ENCODE results near the gene DNAJC1.
A peak's percentile ranks its signal among the peaks of the same experiment; 100 is the strongest.
"Not testable (repeated sequence)": the region's sequence is repeated elsewhere in the genome, so short reads cannot be mapped to it uniquely, and the experiment has no call there.

The DNAJC1 gene

GRCh38 chr10:21894648-21895342 lies 108.7 kb downstream of the DNAJC1 start:
- DNase-seq = no peak

GRCh38 chr10:21891439-21891838 lies 112.1 kb downstream of the DNAJC1 start:
- DNase-seq = no peak

- DNase-seq = no peak
Measured at GRCh38 chr10:21889477-21890275, 113.9 kb downstream of the DNAJC1 start.

- DNase-seq = peak; percentile 4 to 7
Measured at GRCh38 chr10:21888959-21889358, 114.6 kb downstream of the DNAJC1 start.

DNA sequence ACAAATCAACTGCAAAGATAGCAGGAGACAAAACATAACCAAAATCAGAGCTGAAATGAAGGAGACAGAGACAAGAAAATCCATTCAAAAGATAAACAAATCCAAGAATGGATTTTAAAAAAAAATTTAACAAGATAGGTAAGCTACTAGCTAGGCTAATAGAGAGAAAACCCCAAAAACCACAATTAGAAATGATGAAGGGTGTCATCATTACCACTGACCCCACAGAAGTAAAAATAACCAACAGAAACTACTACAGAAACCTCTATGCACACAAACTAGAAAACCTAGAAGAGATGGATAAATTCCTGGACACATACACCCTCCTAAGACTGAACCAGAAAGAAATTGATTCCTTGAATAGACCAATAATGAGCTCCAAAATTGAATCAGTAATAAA lies 117.6 kb downstream of the DNAJC1 start:
- no peak for DNase-seq

DNA sequence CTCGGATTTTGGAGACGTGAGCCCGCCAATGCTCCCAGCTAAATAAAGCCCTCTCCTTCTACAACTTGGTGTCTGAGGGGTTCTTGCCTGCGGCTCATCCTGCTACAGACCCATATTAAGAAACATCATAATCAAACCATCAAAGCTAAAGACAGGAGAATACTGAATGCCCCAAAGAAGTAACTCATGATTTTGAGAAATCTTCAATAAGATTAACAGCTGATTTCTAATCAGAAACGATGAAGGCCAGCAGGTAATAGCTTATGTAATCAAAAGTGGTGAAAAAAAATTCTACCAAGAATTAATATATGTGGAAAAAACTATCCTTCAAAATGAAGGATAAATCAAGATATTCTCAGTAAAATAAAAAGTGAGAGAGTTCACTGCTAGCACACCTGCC lies 130.3 kb downstream of the DNAJC1 start:
- no peak for DNase-seq

- not testable (repeated sequence) for DNase-seq
Measured at GRCh38 chr10:21872771-21873170, 130.8 kb downstream of the DNAJC1 start.

- DNase-seq = no peak
Measured at GRCh38 chr10:21870849-21871248, 132.7 kb downstream of the DNAJC1 start.

DNA sequence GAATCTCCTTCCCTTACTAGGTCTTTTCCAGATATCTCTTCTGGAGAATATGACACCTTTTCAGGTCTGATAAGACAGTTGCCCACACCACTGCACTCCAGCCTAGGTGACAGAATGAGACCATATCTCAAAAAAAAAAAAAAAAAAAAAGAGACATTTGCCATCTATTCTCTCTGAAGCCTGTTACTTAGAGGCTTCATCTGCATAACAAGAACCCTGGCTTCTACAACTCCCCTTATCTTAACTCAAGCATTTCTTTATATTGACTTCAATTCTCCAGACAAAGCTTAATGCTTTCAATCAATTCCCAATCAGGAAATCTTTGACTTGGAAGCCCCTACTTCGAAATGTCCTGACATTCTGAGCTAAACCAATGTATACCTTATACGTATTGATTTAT lies 134.4 kb downstream of the DNAJC1 start:
- DNase-seq = not testable (repeated sequence)

DNA sequence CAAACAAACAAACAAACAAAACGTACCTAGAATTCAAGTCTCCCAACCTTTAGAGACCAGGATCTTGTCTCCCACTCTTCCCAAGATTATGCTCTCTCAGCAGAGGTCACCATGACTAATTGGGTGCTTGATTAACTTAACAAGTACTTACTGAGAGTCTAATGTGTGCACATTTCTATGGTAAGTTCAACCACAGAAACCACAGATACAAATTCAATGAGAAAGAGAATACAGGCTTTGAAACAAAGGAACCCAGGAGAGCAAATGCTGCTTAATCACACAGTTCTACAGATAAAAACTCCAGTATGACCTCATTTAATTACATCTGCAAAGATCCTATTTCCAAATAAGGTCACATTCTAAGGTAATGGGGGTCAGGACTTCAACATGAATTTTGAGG lies 142.8 kb downstream of the DNAJC1 start:
- DNase-seq = no peak

- no peak for DNase-seq
Measured at GRCh38 chr10:21858455-21858854, 145.1 kb downstream of the DNAJC1 start.

DNA sequence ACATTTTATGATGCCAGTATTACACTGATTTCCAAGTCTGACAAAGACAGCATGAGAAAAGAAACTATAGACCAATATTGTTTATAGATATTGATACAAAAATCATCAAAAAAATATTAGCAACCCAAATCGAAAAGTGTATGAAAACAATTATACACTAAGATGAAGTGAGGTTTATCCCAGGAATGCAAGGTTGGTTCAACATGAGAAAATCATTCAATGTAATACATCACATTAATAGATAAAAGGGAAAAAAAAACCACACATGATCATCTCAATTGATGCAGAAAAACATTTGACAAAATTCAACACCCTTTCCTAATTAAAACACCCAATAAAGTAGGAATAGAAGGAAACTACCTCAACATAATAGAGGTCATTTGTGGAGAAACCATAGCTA lies 153.9 kb downstream of the DNAJC1 start:
- no peak for DNase-seq

DNA sequence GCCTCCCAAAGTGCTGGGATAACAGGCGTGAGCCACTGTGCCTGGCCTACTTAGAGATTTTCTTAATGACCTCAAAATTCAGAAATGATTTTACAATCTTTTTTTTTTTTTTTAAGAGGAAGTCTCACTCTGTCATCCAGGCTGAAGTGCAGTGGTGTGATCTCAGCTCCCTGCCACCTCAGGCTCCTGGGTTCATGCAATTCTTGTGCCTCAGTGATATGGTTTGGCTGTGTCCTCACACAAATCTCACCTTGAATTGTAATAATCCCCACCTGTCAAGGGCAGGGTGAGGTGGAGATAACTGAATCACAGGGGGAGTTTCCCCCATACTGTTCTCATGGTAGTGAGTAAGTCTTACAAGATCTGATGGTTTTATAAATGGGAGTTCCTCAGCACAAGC lies 159.9 kb downstream of the DNAJC1 start:
- DNase-seq = no peak

DNA sequence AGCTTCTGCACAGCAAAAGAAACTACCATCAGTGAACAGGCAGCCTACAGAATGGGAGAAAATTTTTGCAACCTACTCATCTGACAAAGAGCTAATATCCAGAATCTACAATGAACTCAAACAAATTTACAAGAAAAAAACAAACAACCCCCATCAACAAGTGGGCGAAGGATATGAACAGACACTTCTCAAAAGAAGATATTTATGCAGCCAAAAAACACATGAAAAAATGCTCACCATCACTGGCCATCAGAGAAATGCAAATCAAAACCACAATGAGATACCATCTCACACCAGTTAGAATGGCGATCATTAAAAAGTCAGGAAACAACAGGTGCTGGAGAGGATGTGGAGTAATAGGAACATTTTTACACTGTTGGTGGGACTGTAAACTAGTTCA lies 162.3 kb downstream of the DNAJC1 start:
- not testable (repeated sequence) for DNase-seq

DNA sequence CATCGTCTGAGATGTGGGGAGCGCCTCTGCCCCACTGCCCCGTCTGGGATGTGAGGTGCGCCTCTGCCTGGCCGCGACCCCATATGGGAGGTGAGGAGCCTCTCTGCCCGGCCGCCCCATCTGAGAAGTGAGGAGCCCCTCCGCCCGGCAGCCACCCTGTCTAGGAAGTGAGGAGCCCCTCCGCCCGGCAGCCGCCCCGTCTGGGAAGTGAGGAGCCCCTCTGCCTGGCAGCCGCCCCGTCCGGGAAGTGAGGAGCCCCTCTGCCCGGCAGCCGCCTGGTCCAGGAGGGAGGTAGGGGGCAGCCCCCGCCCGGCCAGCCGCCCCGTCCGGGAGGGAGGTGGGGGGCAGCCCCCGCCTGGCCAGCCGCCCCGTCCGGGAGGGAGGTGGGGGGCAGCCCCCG lies 166.0 kb downstream of the DNAJC1 start:
- not testable (repeated sequence) for DNase-seq

GRCh38 chr10:21834574-21834973 lies 169.0 kb downstream of the DNAJC1 start:
- DNase-seq = not testable (repeated sequence)

DNA sequence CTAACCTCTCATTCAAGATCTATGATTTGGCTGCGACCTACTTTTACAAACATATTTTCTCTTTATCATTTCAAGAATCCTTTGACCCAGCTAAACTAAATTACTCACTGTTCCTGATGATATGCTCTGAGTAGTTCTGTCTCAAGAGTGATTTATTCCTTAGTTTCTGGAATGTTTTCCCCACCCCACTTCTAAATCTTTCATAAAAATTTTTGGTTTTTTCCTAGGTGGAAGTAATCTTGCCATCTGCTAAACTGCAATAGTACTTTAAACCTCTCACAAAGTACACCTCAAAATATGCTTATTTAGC lies 170.8 kb downstream of the DNAJC1 start:
- DNase-seq = no peak

GRCh38 chr10:21831986-21832820 lies 171.3 kb downstream of the DNAJC1 start:
- DNase-seq = no peak

DNA sequence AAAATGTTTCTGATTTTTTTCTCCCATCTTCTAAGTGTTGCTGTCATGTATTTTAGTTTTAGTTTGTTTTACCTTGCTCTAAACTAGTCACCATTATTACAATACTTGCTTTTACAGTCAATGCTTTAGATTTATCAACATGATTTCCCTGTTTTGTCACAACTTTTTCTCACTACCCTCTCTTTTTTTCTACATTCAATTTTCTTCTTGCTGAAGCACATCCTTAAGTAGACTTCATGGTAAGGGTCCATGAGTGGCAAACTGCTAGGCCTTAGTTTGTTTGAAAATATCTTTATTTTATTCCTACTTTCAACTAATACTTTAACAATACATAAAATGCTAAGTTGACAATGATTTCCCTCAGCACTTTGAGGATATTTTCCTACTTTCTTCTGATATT lies 173.5 kb downstream of the DNAJC1 start:
- DNase-seq = no peak

GRCh38 chr10:21827308-21827707 lies 176.2 kb downstream of the DNAJC1 start:
- no peak for DNase-seq

DNA sequence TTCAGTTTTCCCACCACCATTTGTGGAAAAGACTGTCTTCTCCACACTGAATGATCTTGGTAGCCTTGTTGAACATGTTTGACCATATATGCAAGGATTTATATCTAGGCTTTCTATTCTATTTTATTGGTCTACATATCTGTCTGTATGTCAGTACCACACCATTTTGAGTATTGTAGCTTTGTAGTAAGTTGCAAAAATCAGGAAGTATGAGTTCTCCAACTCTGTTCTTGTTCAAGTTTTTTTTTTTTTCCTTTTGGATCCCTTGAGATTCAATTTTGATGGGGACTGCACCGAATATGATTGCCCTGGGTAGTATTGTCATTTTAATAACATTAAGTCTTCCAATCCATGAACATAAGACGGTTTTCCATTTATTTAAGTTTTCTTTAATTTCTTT lies 176.8 kb downstream of the DNAJC1 start:
- no peak for DNase-seq

GRCh38 chr10:21825345-21825744 lies 178.2 kb downstream of the DNAJC1 start:
- no peak for DNase-seq

GRCh38 chr10:21824409-21824808 lies 179.1 kb downstream of the DNAJC1 start:
- no peak for DNase-seq

GRCh38 chr10:21823617-21824016 lies 179.9 kb downstream of the DNAJC1 start:
- no peak for DNase-seq
